Cerebellar cortex (tissue), 1 donor: Measurements from ENCODE around the gene TBC1D5.
"Not testable (repeated sequence)": the region's sequence is repeated elsewhere in the genome, so short reads cannot be mapped to it uniquely, and the experiment has no call there.

ENCODE experiments used
- DNase-seq: peaks from one replicate; pipeline ENCODE4 v3.0.0-alpha.2; 2015; ENCODE audit warnings: low spot score

TBC1D5 gene

GRCh38 chr3:17546500-17547255, 195.8 kb downstream of the TBC1D5 start:
- DNase-seq, result no peak

GRCh38 chr3:17544632-17545031, 197.8 kb downstream of the TBC1D5 start:
- DNase-seq, result no peak

- no peak for DNase-seq
These were observed 199.8 kb downstream of the TBC1D5 start for GRCh38 chr3:17542591-17542990.

- DNase-seq, result no peak
These were observed 203.0 kb downstream of the TBC1D5 start for GRCh38 chr3:17539436-17539835.

- DNase-seq, result peak; percentile 17
These were observed 207.2 kb downstream of the TBC1D5 start for GRCh38 chr3:17535274-17535673.

GRCh38 chr3:17532446-17532845, 210.0 kb downstream of the TBC1D5 start:
- not testable (repeated sequence) for DNase-seq

GRCh38 chr3:17529677-17530076, 212.8 kb downstream of the TBC1D5 start:
- no peak for DNase-seq

- DNase-seq, result peak; percentile 45
These were observed 224.0 kb downstream of the TBC1D5 start for GRCh38 chr3:17518189-17519059.

GRCh38 chr3:17515445-17516234, 226.8 kb downstream of the TBC1D5 start:
- no peak for DNase-seq

- DNase-seq, result no peak
These were observed 227.8 kb downstream of the TBC1D5 start for GRCh38 chr3:17514597-17514996.

GRCh38 chr3:17510265-17510664, 232.2 kb downstream of the TBC1D5 start:
- no peak for DNase-seq

- DNase-seq, result no peak
These were observed 234.2 kb downstream of the TBC1D5 start for GRCh38 chr3:17508180-17508752.

GRCh38 chr3:17507480-17507879, 235.0 kb downstream of the TBC1D5 start:
- DNase-seq, result no peak

GRCh38 chr3:17505856-17506255, 236.6 kb downstream of the TBC1D5 start:
- DNase-seq, result no peak

- no peak for DNase-seq
These were observed 240.7 kb downstream of the TBC1D5 start for GRCh38 chr3:17501745-17502144.

- no peak for DNase-seq
These were observed 241.8 kb downstream of the TBC1D5 start for GRCh38 chr3:17500618-17501017.

GRCh38 chr3:17494117-17494809, 248.2 kb downstream of the TBC1D5 start:
- no peak for DNase-seq

- DNase-seq, result no peak
These were observed 250.8 kb downstream of the TBC1D5 start for GRCh38 chr3:17491601-17492000.

GRCh38 chr3:17491190-17491589, 251.2 kb downstream of the TBC1D5 start:
- not testable (repeated sequence) for DNase-seq

GRCh38 chr3:17489139-17489538, 253.3 kb downstream of the TBC1D5 start:
- DNase-seq, result no peak

GRCh38 chr3:17481116-17481515, 261.3 kb downstream of the TBC1D5 start:
- DNase-seq, result peak; percentile 45
